CD14-positive monocyte (primary cell): ENCODE results near the gene MESD. TPM values are rescaled to one million over a fixed set of nuclear protein-coding genes. Genes with fewer than 3 reads are reported as not detected.

ENCODE experiments used
- DNase-seq, 3 donors: peaks; one replicate each; pipeline ENCODE4 v3.0.0-alpha.2; 2011 to 2022
- H2AFZ ChIP-seq: 2 replicates; pipeline ENCODE4 v1.6.0; 2012; ENCODE audit warnings: mild to moderate bottlenecking, low read depth, low read length, inconsistent platforms; ENCODE audit not compliant: insufficient read depth, poor library complexity, severe bottlenecking
- H3K27ac ChIP-seq, 2 donors: 1 replicate in 1 of 2; 2 replicates in 1 of 2; pipeline ENCODE4 v1.5.1; 2012 to 2013; ENCODE audit warnings: low read length in 2 of 2, control low read depth in 1 of 2, inconsistent platforms in 1 of 2, low read depth in 1 of 2, mild to moderate bottlenecking in 1 of 2
- H3K27me3 ChIP-seq, 2 donors: one replicate each; pipeline versions ENCODE4 v1.6.0 to v1.6.1; 2011 to 2013; ENCODE audit warnings: low read length in 2 of 2; ENCODE audit not compliant: control insufficient read depth in 2 of 2, insufficient read depth in 2 of 2
- H3K36me3 ChIP-seq, 2 donors: replicated peaks in 1 of 2; 1 replicate in 1 of 2; 2 replicates in 1 of 2; pipeline versions ENCODE4 v1.5.1 to v1.6.1; 2012 to 2013; ENCODE audit warnings: low read length in 2 of 2, control low read depth in 1 of 2, inconsistent platforms in 1 of 2, mild to moderate bottlenecking in 1 of 2; ENCODE audit not compliant: insufficient read depth in 2 of 2, control insufficient read depth in 1 of 2
- H3K4me1 ChIP-seq, 2 donors: 1 replicate in 1 of 2; 2 replicates in 1 of 2; pipeline versions ENCODE4 v1.5.1 to v1.6.1; 2012 to 2013; ENCODE audit warnings: low read length in 2 of 2, control low read depth in 1 of 2, inconsistent platforms in 1 of 2, mild to moderate bottlenecking in 1 of 2, moderate library complexity in 1 of 2; ENCODE audit not compliant: insufficient read depth in 2 of 2, control insufficient read depth in 1 of 2
- H3K4me2 ChIP-seq: replicated peaks from 2 replicates; pipeline ENCODE3; 2012; ENCODE audit warnings: low read length, moderate library complexity, mild to moderate bottlenecking; ENCODE audit not compliant: poor library complexity, severe bottlenecking; ENCODE audit errors: extremely low read depth
- H3K4me3 ChIP-seq, 3 experiments: fragments of 200-600 bp in 1 of 3; sonication (generic) in 1 of 3; replicated peaks in 1 of 3; 1 replicate in 2 of 3; 2 replicates in 1 of 3; pipeline ENCODE4 v1.5.1; 2011 to 2013; ENCODE audit warnings: low read length in 3 of 3, mild to moderate bottlenecking in 3 of 3, control low read depth in 2 of 3, low read depth in 2 of 3, inconsistent platforms in 1 of 3, moderate library complexity in 1 of 3
- H3K79me2 ChIP-seq: 2 replicates; pipeline ENCODE4 v1.6.0; 2012; ENCODE audit warnings: mild to moderate bottlenecking, control low read depth, inconsistent platforms, low read length, moderate library complexity; ENCODE audit not compliant: insufficient read depth
- H3K9ac ChIP-seq: 2 replicates; pipeline ENCODE4 v1.6.0; 2017; ENCODE audit warnings: low read length, mild to moderate bottlenecking; ENCODE audit not compliant: insufficient read depth, poor library complexity, severe bottlenecking
- H3K9me3 ChIP-seq, 2 donors: replicated peaks in 1 of 2; 1 replicate in 1 of 2; 2 replicates in 1 of 2; pipeline versions ENCODE4 v1.5.1 to v1.6.1; 2012 to 2013; ENCODE audit warnings: low read length in 2 of 2, control low read depth in 1 of 2; ENCODE audit not compliant: control insufficient read depth in 1 of 2, insufficient read depth in 1 of 2
- H4K20me1 ChIP-seq: 2 replicates; pipeline ENCODE4 v1.6.0; 2012; ENCODE audit warnings: mild to moderate bottlenecking, low read length, control low read depth, moderate library complexity; ENCODE audit not compliant: insufficient read depth
- H3K27ac Mint-ChIP-seq, 7 donors: one replicate each; pipeline ENCODE4 v1.8.0; 2020; ENCODE audit warnings: mild to moderate bottlenecking in 7 of 7, mixed read lengths in 7 of 7, moderate library complexity in 6 of 7, inconsistent platforms in 2 of 7
- H3K27me3 Mint-ChIP-seq, 3 donors: one replicate each; pipeline ENCODE4 v1.8.0; 2021 to 2022; ENCODE audit warnings: low read depth in 3 of 3, mild to moderate bottlenecking in 3 of 3, mixed read lengths in 3 of 3, moderate library complexity in 3 of 3, inconsistent platforms in 1 of 3
- H3K36me3 Mint-ChIP-seq, 2 donors: one replicate each; pipeline ENCODE4 v1.8.0; 2020; ENCODE audit warnings: mixed read lengths in 2 of 2, inconsistent platforms in 1 of 2, mild to moderate bottlenecking in 1 of 2
- H3K4me1 Mint-ChIP-seq: one replicate; pipeline ENCODE4 v1.8.0; 2020; ENCODE audit warnings: mild to moderate bottlenecking, mixed read lengths
- H3K4me3 Mint-ChIP-seq, 2 donors: one replicate each; pipeline ENCODE4 v1.8.0; 2020; ENCODE audit warnings: mild to moderate bottlenecking in 2 of 2, mixed read lengths in 2 of 2, moderate library complexity in 1 of 2
- H3K9me3 Mint-ChIP-seq, 7 donors: one replicate each; pipeline ENCODE4 v1.8.0; 2020 to 2022; ENCODE audit warnings: mixed read lengths in 7 of 7, mild to moderate bottlenecking in 6 of 7, moderate library complexity in 6 of 7, inconsistent platforms in 2 of 7
- CTCF ChIP-seq: fragments of 200-600 bp; IDR thresholded peaks from one replicate; pipeline ENCODE4 v1.8.0; 2022; ENCODE audit warnings: antibody characterized with exemption, mild to moderate bottlenecking
- WGBS: methylation state at CpG from one replicate; pipeline ENCODE4 v1.1.5; 2013; ENCODE audit warnings: missing lambda C conversion rate; ENCODE audit not compliant: insufficient coverage; 5-methylcytosine and 5-hydroxymethylcytosine counted together
- intact Hi-C, 2 donors: fragments of 100-400 bp; cut with micrococcal nuclease; formaldehyde crosslinking; loops; one replicate each; pipeline versions ENCODE4 v1.15.0 to v1.15.1; 2023
- polyA plus RNA-seq, 3 donors: library from polyadenylated mRNA; depleted of rRNA in 1 of 3; unstranded in 2 of 3; stranded (reverse) in 1 of 3; fragments of 300-500 nt in 2 of 3; fragments of >200 nt in 1 of 3; fragmentation: Illumina TruSeq in 2 of 3; gene quantifications; 1 replicate in 2 of 3; 2 replicates in 1 of 3; pipeline ENCODE4 v1.2.3, GENCODE V29; 2012 to 2021

MESD gene
- polyA plus RNA-seq, 3 donors, result 5.6 to 15.7 (median 13.1) TPM

GRCh38 chr15:80969316-80969715 is 20.3 kb downstream of the MESD start:
- Histone ChIP-seq H3K79me2 (no peaks in the 10 kb centered on the region), H3K36me3 (peaks cover 20 to 55% of the 10 kb centered on the region in 2 donors), H3K27ac (no peak overlapping the region), H2AFZ (no peak overlapping the region), H3K4me3 (no peak overlapping the region), H3K9ac (no peak overlapping the region), H3K27me3 (no peaks in the 10 kb centered on the region), H3K4me1 (no peaks in the 10 kb centered on the region), H3K9me3 (no peaks in the 10 kb centered on the region), H3K4me2 (no peak overlapping the region), H4K20me1 (peaks cover 4% of the 10 kb centered on the region)
- H3K4me3 Mint-ChIP-seq, result no peak overlapping the region
- peaks cover 0 to 4% (median 0%) of the 10 kb centered on the region in 3 donors for H3K27me3 Mint-ChIP-seq
- DNase-seq, result no peak
- H3K27ac Mint-ChIP-seq, result no peak overlapping the region
- 94% methylated on average over 6 of the region's 7 CpGs for WGBS
- H3K9me3 Mint-ChIP-seq, result peaks cover 3 to 13% (median 6%) of the 10 kb centered on the region in 7 donors
- H3K36me3 Mint-ChIP-seq, result peaks cover 47 to 61% of the 10 kb centered on the region in 2 donors
- no peaks in the 10 kb centered on the region for H3K4me1 Mint-ChIP-seq
- intact Hi-C loops, result loop anchor here in 1 of 2 donors (2.0 kb wide), 1 partner anchor 513 kb away; no protein-coding TSS in a partner anchor
- TF ChIP-seq CTCF, result no peak

- H3K4me1 Mint-ChIP-seq, result peaks cover under 1% of the 10 kb centered on the region
- H3K79me2 ChIP-seq, result no peaks in the 10 kb centered on the region
- no peak for DNase-seq
- no peak overlapping the region for H3K4me2 ChIP-seq
- no peaks in the 10 kb centered on the region for H3K27me3 ChIP-seq
- no peak overlapping the region for H3K9ac ChIP-seq
- H2AFZ ChIP-seq, result no peak overlapping the region
- H3K9me3 Mint-ChIP-seq, result peaks cover 3 to 14% (median 6%) of the 10 kb centered on the region in 7 donors
- H3K9me3 ChIP-seq, result no peaks in the 10 kb centered on the region
- no peak for TF ChIP-seq CTCF
- intact Hi-C loops, result loop anchor here in 1 of 2 donors (2.0 kb wide), 1 partner anchor 511 kb away; no protein-coding TSS in a partner anchor
- H3K27ac ChIP-seq, result no peak overlapping the region
- H3K27ac Mint-ChIP-seq, result no peak overlapping the region
- peaks cover 0 to 4% (median 0%) of the 10 kb centered on the region in 3 donors for H3K27me3 Mint-ChIP-seq
- WGBS, result 100% methylated on average over 4 of the region's 4 CpGs
- no peaks in the 10 kb centered on the region for H3K4me1 ChIP-seq
- H3K36me3 Mint-ChIP-seq, result peaks cover 55 to 58% of the 10 kb centered on the region in 2 donors
- H4K20me1 ChIP-seq, result no peaks in the 10 kb centered on the region
- H3K36me3 ChIP-seq, result peaks cover 9 to 42% of the 10 kb centered on the region in 2 donors
- H3K4me3 ChIP-seq, result no peak overlapping the region
- H3K4me3 Mint-ChIP-seq, result no peak overlapping the region
These were observed 21.6 kb downstream of the MESD start for GRCh38 chr15:80967991-80968510.
